ENCODE data around the gene SPARCL1. TPM values are rescaled to one million over a fixed set of nuclear protein-coding genes. Genes with fewer than 3 reads are reported as not detected.
A peak's percentile ranks its signal among the peaks of the same experiment; 100 is the strongest.
"Not testable (repeated sequence)": the region's sequence is repeated elsewhere in the genome, so short reads cannot be mapped to it uniquely, and the experiment has no call there.

SPARCL1 gene
- total RNA-seq, 2 experiments from 2014 or later: not detected

GRCh38 chr4:87426865-87427517 is 102.2 kb downstream of the SPARCL1 start:
- Histone ChIP-seq H3K27ac (ENCODE audit: low read depth in 1 of 2, low read length in 2 of 2) (no peak overlapping the region), H3K36me3 (ENCODE audit: insufficient read depth, low read length) (no peaks in the 10 kb centered on the region), H3K4me1 (ENCODE audit: insufficient read depth, low read length) (peaks cover 22% of the 10 kb centered on the region), H3K27me3 (ENCODE audit: control insufficient read depth in 1 of 2, insufficient read depth in 2 of 2, low read length in 2 of 2) (no peaks in the 10 kb centered on the region), H3K4me3 (ENCODE audit: low read length) (no peak overlapping the region), H3K9me3 (ENCODE audit: control insufficient read depth in 1 of 2, insufficient read depth in 1 of 2, low read length in 2 of 2) (no peaks in the 10 kb centered on the region)
- Mint-ChIP-seq H3K4me1 (ENCODE audit: low read depth) (peaks cover 79% of the 10 kb centered on the region), H3K36me3 (ENCODE audit: low read depth) (peaks cover 14% of the 10 kb centered on the region), H3K27ac (no peak overlapping the region), H3K9me3 (no peaks in the 10 kb centered on the region), H3K4me3 (peak overlapping the region; percentile 17), H3K27me3 (no peaks in the 10 kb centered on the region)
- TF ChIP-seq CTCF (IDR thresholded peaks at IDR 0.05): no peak
- DNase-seq (no peak), ATAC-seq (ENCODE audit: poor library complexity) (no peak)
- ChIA-PET POLR2A (no interaction called here), CTCF (no interaction called here)
- intact Hi-C loops (cut with DNase I, micrococcal nuclease): loop anchor here in 1 of 2 experiments (10.0 kb wide), 1 partner anchor 422 kb away; no protein-coding TSS in a partner anchor

GRCh38 chr4:87425711-87426110 is 103.5 kb downstream of the SPARCL1 start:
- Histone ChIP-seq H3K27me3 (ENCODE audit: control insufficient read depth in 1 of 2, insufficient read depth in 2 of 2, low read length in 2 of 2) (no peaks in the 10 kb centered on the region), H3K9me3 (ENCODE audit: control insufficient read depth in 1 of 2, insufficient read depth in 1 of 2, low read length in 2 of 2) (no peaks in the 10 kb centered on the region), H3K36me3 (ENCODE audit: insufficient read depth, low read length) (no peaks in the 10 kb centered on the region), H3K4me1 (ENCODE audit: insufficient read depth, low read length) (peaks cover 31% of the 10 kb centered on the region), H3K27ac (ENCODE audit: low read depth in 1 of 2, low read length in 2 of 2) (no peak overlapping the region), H3K4me3 (ENCODE audit: low read length) (no peak overlapping the region)
- Mint-ChIP-seq H3K9me3 (no peaks in the 10 kb centered on the region), H3K27me3 (no peaks in the 10 kb centered on the region), H3K4me1 (ENCODE audit: low read depth) (peaks cover 77% of the 10 kb centered on the region), H3K27ac (peak overlapping the region; percentile 41), H3K36me3 (ENCODE audit: low read depth) (peaks cover 14% of the 10 kb centered on the region), H3K4me3 (no peak overlapping the region)
- no peak for DNase-seq
- intact Hi-C loops (cut with DNase I, micrococcal nuclease): loop anchor here in 1 of 2 experiments (10.0 kb wide), 1 partner anchor 421 kb away; no protein-coding TSS in a partner anchor
- CTCF ChIA-PET: interaction anchor here (0.5 kb wide), 1 partner anchor 25 kb away, joined by 3 read pairs; no protein-coding TSS in a partner anchor
- TF ChIP-seq CTCF (IDR thresholded peaks at IDR 0.05): no peak
- POLR2A ChIA-PET: interaction anchor here (0.6 kb wide), 1 partner anchor 39 kb away, joined by 3 read pairs; no protein-coding TSS in a partner anchor
- no peak for ATAC-seq (ENCODE audit: poor library complexity)

GRCh38 chr4:87424099-87424543 is 105.1 kb downstream of the SPARCL1 start:
- ChIA-PET CTCF (interaction anchor here (1.1 kb wide), 1 partner anchor 48 kb away, joined by 3 read pairs; no protein-coding TSS in a partner anchor), POLR2A (interaction anchor here (0.5 to 4.4 kb wide), 3 partner anchors 33 to 516 kb away, joined by 3 to 65 read pairs (median 4); partner anchors contain the start of gene HSD17B11)
- H3K4me3 Mint-ChIP-seq: peak overlapping the region; percentile 79
- not testable (repeated sequence) for H3K27me3 ChIP-seq (ENCODE audit: control insufficient read depth in 1 of 2, insufficient read depth in 2 of 2, low read length in 2 of 2); H3K9me3 Mint-ChIP-seq; DNase-seq; H3K36me3 ChIP-seq (ENCODE audit: insufficient read depth, low read length); H3K9me3 ChIP-seq (ENCODE audit: control insufficient read depth in 1 of 2, insufficient read depth in 1 of 2, low read length in 2 of 2); H3K4me3 ChIP-seq (ENCODE audit: low read length); ATAC-seq (ENCODE audit: poor library complexity); H3K27ac ChIP-seq (ENCODE audit: low read depth in 1 of 2, low read length in 2 of 2); H3K27me3 Mint-ChIP-seq
- peak overlapping the region; percentile 97 for H3K27ac Mint-ChIP-seq
- peaks cover 31% of the 10 kb centered on the region for H3K4me1 ChIP-seq (ENCODE audit: insufficient read depth, low read length)
- peaks cover 14% of the 10 kb centered on the region for H3K36me3 Mint-ChIP-seq (ENCODE audit: low read depth)
- H3K4me1 Mint-ChIP-seq (ENCODE audit: low read depth): peaks cover 69% of the 10 kb centered on the region
- intact Hi-C loops (cut with DNase I, micrococcal nuclease): loop anchor here (5.0 to 10.0 kb wide), 2 partner anchors 187 to 419 kb away; no protein-coding TSS in a partner anchor

Other genes starting within 250 kb of the SPARCL1 start
- gene HSD17B13, start 206.5 kb downstream of the SPARCL1 start, total RNA-seq: under 1 TPM; 0.17 to 0.27 TPM
- 10 to 100 TPM; 34.9 to 36.5 TPM for gene HSD17B11, start 138.2 kb downstream of the SPARCL1 start, total RNA-seq
- 1 to 10 TPM; 4.4 to 4.8 TPM for gene NUDT9, start 106.8 kb downstream of the SPARCL1 start, total RNA-seq
- gene DSPP, start 79.2 kb upstream of the SPARCL1 start, total RNA-seq: not detected
- gene DMP1, start 120.9 kb upstream of the SPARCL1 start, total RNA-seq: not detected